ENCODE measurements around the gene SLCO1C1. TPM values are rescaled to one million over a fixed set of nuclear protein-coding genes. Genes with fewer than 3 reads are reported as not detected.

Gene SLCO1C1
- polyA plus RNA-seq, 6 donors from 2014 or later = not detected

Other genes with a start within 250 kb of the SLCO1C1 start
- not detected for gene SLCO1B3, start 115.4 kb downstream of the SLCO1C1 start, polyA plus RNA-seq (ENCODE audit: low read depth in 6 of 6)